Ishikawa (cell line): ENCODE data around the gene DUSP7.

Experiments used
- CEBPB ChIP-seq: IDR thresholded peaks from 2 replicates; pipeline ENCODE4 v1.6.1; 2012
- CREB1 ChIP-seq: IDR thresholded peaks from 2 replicates; pipeline ENCODE4 v1.6.1; 2012; ENCODE audit warnings: low read depth
- EGR1 ChIP-seq: IDR thresholded peaks from 2 replicates; pipeline ENCODE4 v1.6.1; 2012
- EP300 ChIP-seq: IDR thresholded peaks from 2 replicates; pipeline ENCODE4 v1.6.1; 2012; ENCODE audit warnings: borderline replicate concordance
- FOXM1 ChIP-seq: IDR thresholded peaks from 2 replicates; pipeline ENCODE4 v1.6.1; 2012; ENCODE audit warnings: low read depth, borderline replicate concordance
- NFIC ChIP-seq: IDR thresholded peaks from 2 replicates; pipeline ENCODE4 v1.6.1; 2012
- RAD21 ChIP-seq: IDR thresholded peaks from 2 replicates; pipeline ENCODE4 v1.6.1; 2012; ENCODE audit warnings: low read depth
- TAF1 ChIP-seq: IDR thresholded peaks from 2 replicates; pipeline ENCODE4 v1.6.1; 2012; ENCODE audit warnings: low read depth, mild to moderate bottlenecking
- TCF12 ChIP-seq: IDR thresholded peaks from 2 replicates; pipeline ENCODE4 v1.6.1; 2012; ENCODE audit warnings: low read depth
- TEAD4 ChIP-seq: IDR thresholded peaks from 2 replicates; pipeline ENCODE4 v1.6.1; 2012
- YY1 ChIP-seq: IDR thresholded peaks from 2 replicates; pipeline ENCODE4 v1.6.1; 2012; ENCODE audit warnings: low read depth
- ZBTB7A ChIP-seq: IDR thresholded peaks from 2 replicates; pipeline ENCODE4 v1.6.1; 2012; ENCODE audit warnings: low read depth
- TF ChIP-seq, protein P1 (sequence below): IDR thresholded peaks from 2 replicates; pipeline ENCODE4 v1.6.1; 2012
- TF ChIP-seq, protein P2 (sequence below): IDR thresholded peaks from 2 replicates; pipeline ENCODE4 v1.6.1; 2012; ENCODE audit warnings: low read depth, mild to moderate bottlenecking
- TF ChIP-seq, protein P3 (sequence below): IDR thresholded peaks from 2 replicates; pipeline ENCODE4 v1.6.1; 2012

DUSP7 gene

DNA sequence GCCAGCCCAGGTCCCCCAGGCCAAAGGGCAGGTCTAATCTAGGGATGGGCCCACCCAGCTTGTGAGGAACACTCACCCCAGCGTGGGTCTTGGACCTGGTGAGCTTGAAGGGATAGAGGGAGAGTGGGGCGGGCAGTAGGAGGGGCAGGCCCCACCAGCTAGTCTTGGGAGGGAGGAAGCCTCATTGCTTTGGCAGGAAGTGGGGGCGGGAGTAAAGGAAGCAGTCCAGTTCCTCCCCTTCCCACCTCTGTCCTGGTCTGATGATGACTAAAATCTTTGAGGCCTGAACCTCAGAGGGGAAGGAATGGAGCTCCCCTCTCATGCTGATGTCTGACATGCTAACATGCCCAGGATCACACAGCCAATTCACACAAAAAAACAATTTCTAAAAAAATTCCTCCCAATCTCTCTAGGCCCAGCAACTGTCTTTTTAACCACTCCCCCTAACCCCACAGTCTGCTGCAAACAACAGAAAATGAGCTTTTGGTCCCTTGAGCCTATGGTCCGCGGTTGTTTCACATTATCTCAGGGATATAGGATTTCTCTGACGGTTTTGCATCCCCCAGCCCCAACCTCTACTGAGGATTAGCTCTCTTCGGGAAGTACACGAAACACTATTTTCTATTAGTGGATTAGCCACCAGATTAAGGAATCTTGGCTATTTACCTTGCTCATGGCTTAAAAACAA lies 30.7 kb upstream of the DUSP7 start:
- TF ChIP-seq CEBPB (no peak), EGR1 (no peak), ZBTB7A (no peak), CREB1 (no peak)

DNA sequence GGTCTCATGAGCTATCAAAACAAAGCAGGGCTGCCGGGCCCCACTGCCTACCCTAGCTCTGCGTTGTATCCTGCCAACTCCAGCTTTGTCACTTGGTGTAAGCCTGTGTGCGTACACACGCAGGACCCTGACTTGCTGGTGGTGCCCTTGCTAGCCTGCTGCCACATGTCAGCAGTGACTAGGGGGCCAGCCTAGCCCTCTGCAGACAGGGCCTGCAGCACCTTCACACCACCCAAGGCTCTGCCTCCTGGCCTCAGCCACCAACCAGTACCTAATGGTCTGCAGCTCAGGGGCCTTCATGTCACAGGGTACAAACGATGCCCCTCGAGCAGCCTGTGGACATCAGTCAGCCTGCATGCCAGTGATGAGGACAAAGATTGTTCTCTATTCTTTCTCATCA lies 30.1 kb upstream of the DUSP7 start:
- no peak for TF ChIP-seq EGR1
- no peak for TF ChIP-seq RAD21
- no peak for TF ChIP-seq TAF1
- TF ChIP-seq CEBPB: no peak
- TF ChIP-seq YY1: no peak
- TF ChIP-seq ZBTB7A: no peak
- TF ChIP-seq TEAD4: no peak
- TF ChIP-seq EP300: no peak

DNA sequence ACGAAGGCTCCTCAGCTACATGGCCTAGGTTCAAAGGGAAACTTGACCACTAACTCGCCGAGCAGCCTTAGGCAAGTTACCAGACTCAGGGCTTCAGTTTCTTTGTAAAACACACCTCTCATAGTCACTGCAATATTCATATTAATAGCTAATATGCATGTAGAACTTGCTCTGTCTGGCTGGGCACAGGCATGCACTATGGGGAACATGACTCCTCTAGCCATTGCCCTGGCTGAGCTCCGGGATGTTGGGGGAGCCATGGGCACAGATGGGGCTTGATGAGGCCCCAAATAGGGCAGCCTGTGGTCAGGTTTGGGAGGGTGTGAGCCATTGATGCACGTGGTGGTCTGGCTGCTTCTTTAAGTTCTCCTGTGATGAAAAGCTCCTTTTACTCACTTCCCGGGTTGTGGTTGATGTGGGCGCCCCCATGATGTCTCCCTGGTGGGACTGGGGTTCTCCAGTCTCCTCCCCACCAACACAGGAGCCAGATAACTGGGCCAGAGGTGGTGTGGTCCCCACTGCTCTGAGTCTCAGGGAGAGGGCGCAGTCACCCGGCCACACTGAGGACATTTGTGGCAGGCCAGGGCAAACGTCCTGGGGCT lies 29.4 kb upstream of the DUSP7 start:
- TF ChIP-seq, protein P1, sequence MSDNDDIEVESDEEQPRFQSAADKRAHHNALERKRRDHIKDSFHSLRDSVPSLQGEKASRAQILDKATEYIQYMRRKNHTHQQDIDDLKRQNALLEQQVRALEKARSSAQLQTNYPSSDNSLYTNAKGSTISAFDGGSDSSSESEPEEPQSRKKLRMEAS: no peak
- TF ChIP-seq TAF1: no peak
- no peak for TF ChIP-seq EP300
- TF ChIP-seq CREB1: no peak
- no peak for TF ChIP-seq NFIC
- TF ChIP-seq EGR1: no peak
- no peak for TF ChIP-seq TCF12
- TF ChIP-seq, protein P2, sequence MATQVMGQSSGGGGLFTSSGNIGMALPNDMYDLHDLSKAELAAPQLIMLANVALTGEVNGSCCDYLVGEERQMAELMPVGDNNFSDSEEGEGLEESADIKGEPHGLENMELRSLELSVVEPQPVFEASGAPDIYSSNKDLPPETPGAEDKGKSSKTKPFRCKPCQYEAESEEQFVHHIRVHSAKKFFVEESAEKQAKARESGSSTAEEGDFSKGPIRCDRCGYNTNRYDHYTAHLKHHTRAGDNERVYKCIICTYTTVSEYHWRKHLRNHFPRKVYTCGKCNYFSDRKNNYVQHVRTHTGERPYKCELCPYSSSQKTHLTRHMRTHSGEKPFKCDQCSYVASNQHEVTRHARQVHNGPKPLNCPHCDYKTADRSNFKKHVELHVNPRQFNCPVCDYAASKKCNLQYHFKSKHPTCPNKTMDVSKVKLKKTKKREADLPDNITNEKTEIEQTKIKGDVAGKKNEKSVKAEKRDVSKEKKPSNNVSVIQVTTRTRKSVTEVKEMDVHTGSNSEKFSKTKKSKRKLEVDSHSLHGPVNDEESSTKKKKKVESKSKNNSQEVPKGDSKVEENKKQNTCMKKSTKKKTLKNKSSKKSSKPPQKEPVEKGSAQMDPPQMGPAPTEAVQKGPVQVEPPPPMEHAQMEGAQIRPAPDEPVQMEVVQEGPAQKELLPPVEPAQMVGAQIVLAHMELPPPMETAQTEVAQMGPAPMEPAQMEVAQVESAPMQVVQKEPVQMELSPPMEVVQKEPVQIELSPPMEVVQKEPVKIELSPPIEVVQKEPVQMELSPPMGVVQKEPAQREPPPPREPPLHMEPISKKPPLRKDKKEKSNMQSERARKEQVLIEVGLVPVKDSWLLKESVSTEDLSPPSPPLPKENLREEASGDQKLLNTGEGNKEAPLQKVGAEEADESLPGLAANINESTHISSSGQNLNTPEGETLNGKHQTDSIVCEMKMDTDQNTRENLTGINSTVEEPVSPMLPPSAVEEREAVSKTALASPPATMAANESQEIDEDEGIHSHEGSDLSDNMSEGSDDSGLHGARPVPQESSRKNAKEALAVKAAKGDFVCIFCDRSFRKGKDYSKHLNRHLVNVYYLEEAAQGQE: no peak

DNA sequence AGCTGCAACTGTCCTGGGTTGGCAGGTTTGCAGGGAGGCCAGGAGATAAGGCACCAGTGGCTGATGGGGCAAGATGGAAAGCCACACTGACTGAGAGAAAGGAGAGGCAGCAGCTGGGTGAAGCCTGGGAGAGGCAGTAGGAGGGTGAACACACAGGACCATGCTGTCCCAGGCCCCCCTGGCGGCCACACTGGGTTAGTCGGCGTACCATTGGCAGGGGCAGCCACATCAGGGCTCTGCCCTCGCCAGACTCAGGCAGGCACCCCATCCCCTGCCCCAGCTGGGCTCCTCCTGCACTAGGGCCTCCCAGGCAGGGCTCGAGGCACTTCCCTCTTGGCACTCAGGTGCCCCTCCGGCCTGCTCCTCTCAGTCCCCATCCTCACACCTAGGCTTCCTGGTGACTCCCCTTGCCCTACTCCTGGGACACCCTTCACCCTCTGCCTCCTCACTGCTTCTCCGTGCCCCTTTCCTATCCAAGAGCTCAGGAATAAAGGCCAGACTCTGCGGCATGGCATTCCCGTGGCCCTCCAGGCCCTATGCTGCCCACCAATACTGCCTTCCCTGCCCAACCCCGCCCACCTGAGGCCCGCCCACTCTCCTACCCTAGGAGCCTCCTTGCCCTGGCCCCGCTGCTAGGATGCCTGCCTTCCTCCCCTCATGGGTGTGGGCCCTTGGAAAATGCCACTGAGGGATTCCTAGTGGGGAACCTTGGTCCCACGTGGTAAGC lies 28.7 kb upstream of the DUSP7 start:
- TF ChIP-seq TAF1: no peak
- TF ChIP-seq NFIC: no peak
- no peak for TF ChIP-seq TCF12
- TF ChIP-seq, protein P1: no peak
- no peak for TF ChIP-seq ZBTB7A
- no peak for TF ChIP-seq YY1
- TF ChIP-seq, protein P2: no peak
- TF ChIP-seq, protein P3, sequence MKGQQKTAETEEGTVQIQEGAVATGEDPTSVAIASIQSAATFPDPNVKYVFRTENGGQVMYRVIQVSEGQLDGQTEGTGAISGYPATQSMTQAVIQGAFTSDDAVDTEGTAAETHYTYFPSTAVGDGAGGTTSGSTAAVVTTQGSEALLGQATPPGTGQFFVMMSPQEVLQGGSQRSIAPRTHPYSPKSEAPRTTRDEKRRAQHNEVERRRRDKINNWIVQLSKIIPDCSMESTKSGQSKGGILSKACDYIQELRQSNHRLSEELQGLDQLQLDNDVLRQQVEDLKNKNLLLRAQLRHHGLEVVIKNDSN: no peak
- no peak for TF ChIP-seq EP300
- TF ChIP-seq EGR1: no peak
- no peak for TF ChIP-seq FOXM1
- TF ChIP-seq RAD21: no peak
- no peak for TF ChIP-seq TEAD4

DNA sequence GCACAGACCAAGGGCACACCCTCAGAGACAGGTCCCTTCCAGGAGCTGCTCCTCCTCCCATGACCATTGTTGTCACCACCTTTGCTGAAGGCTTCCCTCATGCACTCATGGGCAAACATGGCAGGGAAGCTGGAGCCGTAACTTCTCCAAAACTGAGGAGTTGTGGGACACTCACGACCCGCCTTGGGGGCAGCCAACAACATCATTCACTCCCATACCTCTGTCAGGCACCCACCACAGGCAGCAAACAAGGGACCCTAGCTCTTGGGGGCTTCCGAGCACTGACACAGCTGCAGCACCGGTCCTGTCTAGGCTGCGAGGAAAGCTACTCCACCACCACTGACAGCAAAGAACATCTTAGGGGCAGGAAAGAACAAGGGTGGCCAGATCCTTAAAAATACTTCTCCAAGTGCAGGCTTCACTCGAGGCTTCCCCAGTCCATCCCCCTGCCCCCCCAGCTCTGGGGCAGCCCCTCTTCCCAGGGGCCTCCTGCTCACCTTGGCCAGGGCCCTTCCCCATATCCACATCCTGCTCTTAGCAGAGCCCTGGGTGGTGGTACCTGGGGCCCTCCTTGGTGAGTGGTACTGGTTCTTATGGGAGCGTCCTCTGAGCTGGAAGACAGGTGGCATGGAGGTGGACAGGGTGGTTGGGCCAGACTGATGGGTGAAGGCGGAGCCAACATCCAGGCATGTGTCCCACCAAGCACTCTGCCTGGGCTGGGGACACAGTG lies 28.0 kb upstream of the DUSP7 start:
- TF ChIP-seq, protein P3: no peak
- TF ChIP-seq TEAD4: no peak
- TF ChIP-seq TCF12: no peak
- TF ChIP-seq, protein P2: no peak
- TF ChIP-seq ZBTB7A: no peak
- TF ChIP-seq CREB1: no peak
- TF ChIP-seq YY1: no peak
- TF ChIP-seq RAD21: no peak
